ENCODE results near the gene DLGAP1. TPM values are rescaled to one million over a fixed set of nuclear protein-coding genes. Genes with fewer than 3 reads are reported as not detected.

The DLGAP1 gene
- polyA plus RNA-seq, 4 donors = 0.22 to 0.47 TPM; not detected in 2

GRCh38 chr18:3857544-3857943, 597.6 kb downstream of the DLGAP1 start:
- Histone ChIP-seq H3K36me3 (ENCODE audit: control insufficient read depth in 3 of 3, insufficient read depth in 2 of 3, low read depth in 1 of 3, low read length in 3 of 3) (no peaks in the 10 kb centered on the region), H3K27ac (ENCODE audit: low read depth in 1 of 3, low read length in 2 of 3) (no peak overlapping the region), H3K4me1 (ENCODE audit: control insufficient read depth in 3 of 3, insufficient read depth in 2 of 3, low read depth in 1 of 3, low read length in 2 of 3) (peaks cover 0 to 1% (median 0%) of the 10 kb centered on the region in 3 donors), H3K4me3 (ENCODE audit: low read depth in 1 of 3, low read length in 3 of 3) (no peak overlapping the region), H3K9me3 (ENCODE audit: control insufficient read depth in 2 of 2, insufficient read depth in 1 of 2, low read depth in 1 of 2, low read length in 1 of 2) (no peaks in the 10 kb centered on the region), H3K27me3 (ENCODE audit: control insufficient read depth in 3 of 3, insufficient read depth in 3 of 3, low read length in 3 of 3) (no peaks in the 10 kb centered on the region)
- WGBS, 3 donors = 67 to 100% (median 78%) methylated on average over 1 of the region's 1 CpG
- DNase-seq (no peak), FAIRE-seq (no peak)

- Histone ChIP-seq H3K27me3 (ENCODE audit: control insufficient read depth in 3 of 3, insufficient read depth in 3 of 3, low read length in 3 of 3) (no peaks in the 10 kb centered on the region), H3K4me3 (ENCODE audit: low read depth in 1 of 3, low read length in 3 of 3) (no peak overlapping the region), H3K36me3 (ENCODE audit: control insufficient read depth in 3 of 3, insufficient read depth in 2 of 3, low read depth in 1 of 3, low read length in 3 of 3) (no peaks in the 10 kb centered on the region), H3K27ac (ENCODE audit: low read depth in 1 of 3, low read length in 2 of 3) (no peak overlapping the region), H3K9me3 (ENCODE audit: control insufficient read depth in 2 of 2, insufficient read depth in 1 of 2, low read depth in 1 of 2, low read length in 1 of 2) (no peaks in the 10 kb centered on the region), H3K4me1 (ENCODE audit: control insufficient read depth in 3 of 3, insufficient read depth in 2 of 3, low read depth in 1 of 3, low read length in 2 of 3) (peaks cover 0 to 1% (median 0%) of the 10 kb centered on the region in 3 donors)
- FAIRE-seq (no peak), DNase-seq (no peak)
- 87 to 92% (median 89%) methylated on average over 3 of the region's 3 CpGs for WGBS, 3 donors
Measured at GRCh38 chr18:3855966-3856365, 599.1 kb downstream of the DLGAP1 start.

- FAIRE-seq (no peak), DNase-seq (no peak)
- 80 to 87% (median 81%) methylated on average over 2 of the region's 2 CpGs for WGBS, 3 donors
Measured at GRCh38 chr18:3852321-3852720, 602.8 kb downstream of the DLGAP1 start.

GRCh38 chr18:3851159-3851558, 603.9 kb downstream of the DLGAP1 start:
- Histone ChIP-seq H3K27ac (ENCODE audit: low read depth in 1 of 3, low read length in 2 of 3) (no peak overlapping the region), H3K27me3 (ENCODE audit: control insufficient read depth in 3 of 3, insufficient read depth in 3 of 3, low read length in 3 of 3) (no peaks in the 10 kb centered on the region), H3K4me1 (ENCODE audit: control insufficient read depth in 3 of 3, insufficient read depth in 2 of 3, low read depth in 1 of 3, low read length in 2 of 3) (no peaks in the 10 kb centered on the region), H3K36me3 (ENCODE audit: control insufficient read depth in 3 of 3, insufficient read depth in 2 of 3, low read depth in 1 of 3, low read length in 3 of 3) (no peaks in the 10 kb centered on the region), H3K9me3 (ENCODE audit: control insufficient read depth in 2 of 2, insufficient read depth in 1 of 2, low read depth in 1 of 2, low read length in 1 of 2) (no peaks in the 10 kb centered on the region), H3K4me3 (ENCODE audit: low read depth in 1 of 3, low read length in 3 of 3) (no peak overlapping the region)
- DNase-seq (no peak), FAIRE-seq (no peak)
- WGBS, 3 donors = 85 to 91% (median 85%) methylated on average over 2 of the region's 2 CpGs

More at GRCh38 chr18:3852321-3852720, 602.8 kb downstream of the DLGAP1 start:
- Histone ChIP-seq H3K4me3 (ENCODE audit: low read depth in 1 of 3, low read length in 3 of 3) (no peak overlapping the region), H3K9me3 (ENCODE audit: control insufficient read depth in 2 of 2, insufficient read depth in 1 of 2, low read depth in 1 of 2, low read length in 1 of 2) (no peaks in the 10 kb centered on the region), H3K27me3 (ENCODE audit: control insufficient read depth in 3 of 3, insufficient read depth in 3 of 3, low read length in 3 of 3) (no peaks in the 10 kb centered on the region), H3K4me1 (ENCODE audit: control insufficient read depth in 3 of 3, insufficient read depth in 2 of 3, low read depth in 1 of 3, low read length in 2 of 3) (no peaks in the 10 kb centered on the region), H3K27ac (ENCODE audit: low read depth in 1 of 3, low read length in 2 of 3) (no peak overlapping the region), H3K36me3 (ENCODE audit: control insufficient read depth in 3 of 3, insufficient read depth in 2 of 3, low read depth in 1 of 3, low read length in 3 of 3) (no peaks in the 10 kb centered on the region)

- H3K27me3 ChIP-seq (ENCODE audit: control insufficient read depth in 3 of 3, insufficient read depth in 3 of 3, low read length in 3 of 3) = no peaks in the 10 kb centered on the region
- H3K4me3 ChIP-seq (ENCODE audit: low read depth in 1 of 3, low read length in 3 of 3) = no peak overlapping the region
- no peak for DNase-seq
- 77 to 87% (median 81%) methylated on average over 3 of the region's 3 CpGs for WGBS, 3 donors
- H3K36me3 ChIP-seq (ENCODE audit: control insufficient read depth in 3 of 3, insufficient read depth in 2 of 3, low read depth in 1 of 3, low read length in 3 of 3) = no peaks in the 10 kb centered on the region
- no peak for FAIRE-seq
- no peaks in the 10 kb centered on the region for H3K4me1 ChIP-seq (ENCODE audit: control insufficient read depth in 3 of 3, insufficient read depth in 2 of 3, low read depth in 1 of 3, low read length in 2 of 3)
- H3K27ac ChIP-seq (ENCODE audit: low read depth in 1 of 3, low read length in 2 of 3) = no peak overlapping the region
- no peaks in the 10 kb centered on the region for H3K9me3 ChIP-seq (ENCODE audit: control insufficient read depth in 2 of 2, insufficient read depth in 1 of 2, low read depth in 1 of 2, low read length in 1 of 2)
Measured at GRCh38 chr18:3848316-3848715, 606.8 kb downstream of the DLGAP1 start.

- no peak overlapping the region for H3K27ac ChIP-seq (ENCODE audit: low read depth in 1 of 3, low read length in 2 of 3)
- 66 to 74% (median 71%) methylated on average over 2 of the region's 2 CpGs for WGBS, 3 donors
- FAIRE-seq = no peak
Measured at GRCh38 chr18:3845161-3845560, 609.9 kb downstream of the DLGAP1 start.

GRCh38 chr18:3842844-3843243, 612.3 kb downstream of the DLGAP1 start:
- Histone ChIP-seq H3K27ac (ENCODE audit: low read depth in 1 of 3, low read length in 2 of 3) (no peak overlapping the region), H3K9me3 (ENCODE audit: control insufficient read depth in 2 of 2, insufficient read depth in 1 of 2, low read depth in 1 of 2, low read length in 1 of 2) (no peaks in the 10 kb centered on the region), H3K4me1 (ENCODE audit: control insufficient read depth in 3 of 3, insufficient read depth in 2 of 3, low read depth in 1 of 3, low read length in 2 of 3) (no peaks in the 10 kb centered on the region), H3K36me3 (ENCODE audit: control insufficient read depth in 3 of 3, insufficient read depth in 2 of 3, low read depth in 1 of 3, low read length in 3 of 3) (no peaks in the 10 kb centered on the region), H3K4me3 (ENCODE audit: low read depth in 1 of 3, low read length in 3 of 3) (no peak overlapping the region), H3K27me3 (ENCODE audit: control insufficient read depth in 3 of 3, insufficient read depth in 3 of 3, low read length in 3 of 3) (no peaks in the 10 kb centered on the region)
- 74 to 80% (median 78%) methylated on average over 2 of the region's 2 CpGs for WGBS, 3 donors
- DNase-seq = no peak
- no peak for FAIRE-seq

More at GRCh38 chr18:3845161-3845560, 609.9 kb downstream of the DLGAP1 start:
- Histone ChIP-seq H3K27me3 (ENCODE audit: control insufficient read depth in 3 of 3, insufficient read depth in 3 of 3, low read length in 3 of 3) (no peaks in the 10 kb centered on the region), H3K9me3 (ENCODE audit: control insufficient read depth in 2 of 2, insufficient read depth in 1 of 2, low read depth in 1 of 2, low read length in 1 of 2) (no peaks in the 10 kb centered on the region), H3K4me3 (ENCODE audit: low read depth in 1 of 3, low read length in 3 of 3) (no peak overlapping the region), H3K36me3 (ENCODE audit: control insufficient read depth in 3 of 3, insufficient read depth in 2 of 3, low read depth in 1 of 3, low read length in 3 of 3) (no peaks in the 10 kb centered on the region), H3K4me1 (ENCODE audit: control insufficient read depth in 3 of 3, insufficient read depth in 2 of 3, low read depth in 1 of 3, low read length in 2 of 3) (no peaks in the 10 kb centered on the region)
- DNase-seq = no peak

- 87 to 97% (median 88%) methylated on average over 3 of the region's 3 CpGs for WGBS, 3 donors
- H3K9me3 ChIP-seq (ENCODE audit: control insufficient read depth in 2 of 2, insufficient read depth in 1 of 2, low read depth in 1 of 2, low read length in 1 of 2) = no peaks in the 10 kb centered on the region
- no peaks in the 10 kb centered on the region for H3K27me3 ChIP-seq (ENCODE audit: control insufficient read depth in 3 of 3, insufficient read depth in 3 of 3, low read length in 3 of 3)
- H3K4me3 ChIP-seq (ENCODE audit: low read depth in 1 of 3, low read length in 3 of 3) = no peak overlapping the region
- DNase-seq (no peak), FAIRE-seq (no peak)
- no peaks in the 10 kb centered on the region for H3K36me3 ChIP-seq (ENCODE audit: control insufficient read depth in 3 of 3, insufficient read depth in 2 of 3, low read depth in 1 of 3, low read length in 3 of 3)
- no peaks in the 10 kb centered on the region for H3K4me1 ChIP-seq (ENCODE audit: control insufficient read depth in 3 of 3, insufficient read depth in 2 of 3, low read depth in 1 of 3, low read length in 2 of 3)
- H3K27ac ChIP-seq (ENCODE audit: low read depth in 1 of 3, low read length in 2 of 3) = no peak overlapping the region
Measured at GRCh38 chr18:3840766-3841165, 614.3 kb downstream of the DLGAP1 start.

GRCh38 chr18:3839581-3839981, 615.5 kb downstream of the DLGAP1 start:
- Histone ChIP-seq H3K9me3 (ENCODE audit: control insufficient read depth in 2 of 2, insufficient read depth in 1 of 2, low read depth in 1 of 2, low read length in 1 of 2) (no peaks in the 10 kb centered on the region), H3K27me3 (ENCODE audit: control insufficient read depth in 3 of 3, insufficient read depth in 3 of 3, low read length in 3 of 3) (no peaks in the 10 kb centered on the region), H3K4me3 (ENCODE audit: low read depth in 1 of 3, low read length in 3 of 3) (no peak overlapping the region), H3K4me1 (ENCODE audit: control insufficient read depth in 3 of 3, insufficient read depth in 2 of 3, low read depth in 1 of 3, low read length in 2 of 3) (no peaks in the 10 kb centered on the region), H3K27ac (ENCODE audit: low read depth in 1 of 3, low read length in 2 of 3) (no peak overlapping the region), H3K36me3 (ENCODE audit: control insufficient read depth in 3 of 3, insufficient read depth in 2 of 3, low read depth in 1 of 3, low read length in 3 of 3) (no peaks in the 10 kb centered on the region)
- FAIRE-seq (no peak), DNase-seq (no peak)
- WGBS, 3 donors = 68 to 93% (median 86%) methylated on average over 2 of the region's 2 CpGs
